ENCODE measurements around the gene RCC1. TPM values are rescaled to one million over a fixed set of nuclear protein-coding genes. Genes with fewer than 3 reads are reported as not detected.
"Not testable (repeated sequence)": the region's sequence is repeated elsewhere in the genome, so short reads cannot be mapped to it uniquely, and the experiment has no call there.

RCC1 gene
- total and polyA plus RNA-seq, 9 donors: 13.2 to 34.3 (median 17.4) TPM

GRCh38 chr1:28458237-28459228 lies 47.3 kb upstream of the RCC1 start:
- intact Hi-C loops (cut with DNase I): no loop called here
- H3K9me3 ChIP-seq: no peaks in the 10 kb centered on the region
- H3K27ac ChIP-seq: no peak overlapping the region

GRCh38 chr1:28466226-28466778 lies 39.5 kb upstream of the RCC1 start:
- intact Hi-C loops (cut with DNase I): no loop called here
- no peak overlapping the region for H3K4me3 ChIP-seq
- DNase-seq: no peak
- WGBS, 3 donors: 94 to 98% (median 95%) methylated on average over 3 of the region's 3 CpGs
- TF ChIP-seq POLR2A (IDR thresholded peaks at IDR 0.05): no peak
- TF ChIP-seq CTCF (IDR thresholded peaks at IDR 0.05): no peak
- TF ChIP-seq EP300 (IDR thresholded peaks at IDR 0.05): no peak
- no peaks in the 10 kb centered on the region for H3K9me3 ChIP-seq
- H3K36me3 ChIP-seq: no peaks in the 10 kb centered on the region
- no peaks in the 10 kb centered on the region for H3K27me3 ChIP-seq
- H3K4me1 ChIP-seq (ENCODE audit: insufficient read depth): no peaks in the 10 kb centered on the region
- no peak overlapping the region for H3K27ac ChIP-seq

More at GRCh38 chr1:28458237-28459228, 47.3 kb upstream of the RCC1 start:
- 77 to 79% (median 77%) methylated on average over 7 of the region's 7 CpGs for WGBS, 3 donors
- Histone ChIP-seq H3K27me3 (no peaks in the 10 kb centered on the region), H3K4me3 (no peak overlapping the region), H3K4me1 (ENCODE audit: insufficient read depth) (no peaks in the 10 kb centered on the region), H3K36me3 (no peaks in the 10 kb centered on the region)
- TF ChIP-seq CTCF (IDR thresholded peaks at IDR 0.05) (no peak), EP300 (IDR thresholded peaks at IDR 0.05) (no peak)
- DNase-seq: no peak

GRCh38 chr1:28470146-28470545 lies 35.7 kb upstream of the RCC1 start:
- WGBS, 3 donors: 74 to 95% (median 86%) methylated on average over 2 of the region's 2 CpGs
- TF ChIP-seq EP300 (IDR thresholded peaks at IDR 0.05) (no peak), CTCF (IDR thresholded peaks at IDR 0.05) (no peak), POLR2A (IDR thresholded peaks at IDR 0.05) (no peak)
- intact Hi-C loops (cut with DNase I): no loop called here
- no peaks in the 10 kb centered on the region for H3K36me3 ChIP-seq
- no peaks in the 10 kb centered on the region for H3K4me1 ChIP-seq (ENCODE audit: insufficient read depth)
- no peak overlapping the region for H3K4me3 ChIP-seq
- no peaks in the 10 kb centered on the region for H3K9me3 ChIP-seq
- DNase-seq: no peak
- H3K27me3 ChIP-seq: no peaks in the 10 kb centered on the region
- no peak overlapping the region for H3K27ac ChIP-seq

GRCh38 chr1:28479497-28479896 lies 26.3 kb upstream of the RCC1 start:
- DNase-seq; intact Hi-C loops (cut with DNase I); H3K27ac ChIP-seq; H3K9me3 ChIP-seq; H3K27me3 ChIP-seq; H3K4me1 ChIP-seq (ENCODE audit: insufficient read depth); H3K4me3 ChIP-seq; H3K36me3 ChIP-seq: not testable (repeated sequence)
- 93 to 97% (median 94%) methylated on average over 13 of the region's 13 CpGs for WGBS, 3 donors

- DNase-seq: no peak
- WGBS, 3 donors: 82 to 86% (median 86%) methylated on average over 5 of the region's 5 CpGs
- Histone ChIP-seq H3K27ac (no peak overlapping the region), H3K36me3 (no peaks in the 10 kb centered on the region), H3K27me3 (no peaks in the 10 kb centered on the region), H3K4me3 (no peak overlapping the region), H3K4me1 (ENCODE audit: insufficient read depth) (no peaks in the 10 kb centered on the region), H3K9me3 (no peaks in the 10 kb centered on the region)
- intact Hi-C loops (cut with DNase I): no loop called here
- TF ChIP-seq EP300 (IDR thresholded peaks at IDR 0.05) (no peak), POLR2A (IDR thresholded peaks at IDR 0.05) (no peak), CTCF (IDR thresholded peaks at IDR 0.05) (no peak)
Measured at GRCh38 chr1:28480308-28480707, 25.5 kb upstream of the RCC1 start.
